Activated naive CD4-positive, alpha-beta T cell treated with anti-CD3 and anti-CD28 coated beads, Interleukin-2, amount 50 U/mL, for 24 hours (primary cell): Measurements from ENCODE around the gene ACSL6.

Experiments used
- H3K27ac Mint-ChIP-seq: one replicate; pipeline ENCODE4 v1.8.0; 2021; ENCODE audit warnings: mild to moderate bottlenecking, mixed read lengths
- H3K27me3 Mint-ChIP-seq: one replicate; pipeline ENCODE4 v1.8.0; 2021; ENCODE audit warnings: mixed read lengths
- H3K36me3 Mint-ChIP-seq: one replicate; pipeline ENCODE4 v1.8.0; 2021; ENCODE audit warnings: mixed read lengths
- H3K4me1 Mint-ChIP-seq: one replicate; pipeline ENCODE4 v1.8.0; 2021; ENCODE audit warnings: mixed read lengths
- H3K4me3 Mint-ChIP-seq: one replicate; pipeline ENCODE4 v1.8.0; 2021; ENCODE audit warnings: mild to moderate bottlenecking, mixed read lengths
- H3K9me3 Mint-ChIP-seq: one replicate; pipeline ENCODE4 v1.8.0; 2021; ENCODE audit warnings: mixed read lengths

The ACSL6 gene

GRCh38 chr5:132011622-132012343, at the start of gene ACSL6:
TSS of gene ACSL6 (minus strand) at chr5:132011658. CDS start at chr5:132011553, 105 bp downstream.
- peak within 1 kb of the TSS; percentile 85 for H3K4me3 Mint-ChIP-seq
- no peaks in the 10 kb centered on the region for H3K9me3 Mint-ChIP-seq
- peaks cover 44% of the 10 kb centered on the region for H3K4me1 Mint-ChIP-seq
- no peaks in the 10 kb centered on the region for H3K36me3 Mint-ChIP-seq
- no peak within 1 kb of the TSS for H3K27ac Mint-ChIP-seq
- H3K27me3 Mint-ChIP-seq = peaks cover 30% of the 10 kb centered on the region

DNA sequence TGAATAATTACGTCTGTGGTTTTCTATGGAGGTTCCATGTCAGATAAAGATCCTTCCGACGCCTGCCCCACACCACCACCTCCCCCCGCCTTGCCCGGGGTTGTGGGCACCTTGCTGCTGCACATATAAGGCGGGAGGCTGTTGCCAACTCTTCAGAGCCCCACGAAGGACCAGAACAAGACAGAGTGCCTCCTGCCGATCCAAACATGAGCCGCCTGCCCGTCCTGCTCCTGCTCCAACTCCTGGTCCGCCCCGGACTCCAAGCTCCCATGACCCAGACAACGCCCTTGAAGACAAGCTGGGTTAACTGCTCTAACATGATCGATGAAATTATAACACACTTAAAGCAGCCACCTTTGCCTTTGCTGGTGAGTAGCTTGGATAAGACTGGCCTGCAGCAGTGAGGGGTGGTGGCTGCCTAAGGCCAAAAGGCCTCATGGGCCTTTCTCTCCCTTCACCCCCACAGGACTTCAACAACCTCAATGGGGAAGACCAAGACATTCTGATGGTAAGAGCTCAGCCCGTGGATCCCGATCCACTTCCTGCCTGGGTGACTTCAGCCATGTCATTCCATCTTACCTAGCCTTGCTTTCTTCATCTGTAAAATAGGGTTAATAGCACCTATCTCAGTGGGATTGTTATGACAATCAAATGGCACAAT, 49.2 kb upstream of the ACSL6 start, which contains the start of gene IL3:
TSS of gene IL3 (plus strand) at position 155 of the 661 bp plus-strand sequence. CDS start at position 207, 52 bp downstream.
- H3K9me3 Mint-ChIP-seq = no peaks in the 10 kb centered on the region
- no peaks in the 10 kb centered on the region for H3K36me3 Mint-ChIP-seq
- peaks cover 18% of the 10 kb centered on the region for H3K4me1 Mint-ChIP-seq
- H3K4me3 Mint-ChIP-seq = no peak within 1 kb of the TSS
- no peaks in the 10 kb centered on the region for H3K27me3 Mint-ChIP-seq
- no peak within 1 kb of the TSS for H3K27ac Mint-ChIP-seq

- H3K27ac Mint-ChIP-seq = no peak overlapping the region
These were observed 48.4 kb upstream of the ACSL6 start for GRCh38 chr5:132059696-132060500.

GRCh38 chr5:132059043-132059695, 47.7 kb upstream of the ACSL6 start:
- Mint-ChIP-seq H3K27me3 (no peaks in the 10 kb centered on the region), H3K36me3 (no peaks in the 10 kb centered on the region), H3K9me3 (no peaks in the 10 kb centered on the region), H3K4me3 (no peak overlapping the region), H3K4me1 (peaks cover 13% of the 10 kb centered on the region), H3K27ac (no peak overlapping the region)

More at GRCh38 chr5:132059696-132060500, 48.4 kb upstream of the ACSL6 start:
- H3K4me3 Mint-ChIP-seq = no peak overlapping the region
- H3K36me3 Mint-ChIP-seq = no peaks in the 10 kb centered on the region
- no peaks in the 10 kb centered on the region for H3K9me3 Mint-ChIP-seq
- no peaks in the 10 kb centered on the region for H3K27me3 Mint-ChIP-seq
- peaks cover 17% of the 10 kb centered on the region for H3K4me1 Mint-ChIP-seq

DNA sequence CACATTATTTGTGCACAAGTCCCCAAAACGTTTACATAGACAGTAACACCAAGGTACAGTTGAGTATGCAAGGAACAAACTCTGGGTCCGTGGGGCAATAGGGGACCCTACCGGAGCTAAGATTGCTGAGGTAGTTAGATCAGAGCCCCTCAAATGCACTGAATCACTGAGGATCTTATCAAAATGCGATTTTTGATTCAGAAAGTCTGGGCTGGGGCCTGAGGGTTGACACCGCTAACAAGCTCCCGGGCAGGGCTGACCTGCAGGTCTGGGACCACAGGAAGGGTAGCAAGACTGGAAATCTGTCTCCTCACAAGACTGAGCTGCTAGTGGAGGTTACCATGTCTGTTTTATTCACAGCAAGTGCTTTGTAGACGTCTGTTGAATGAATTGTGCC, 47.2 kb upstream of the ACSL6 start:
- peaks cover 12% of the 10 kb centered on the region for H3K4me1 Mint-ChIP-seq
- no peak overlapping the region for H3K27ac Mint-ChIP-seq
- no peaks in the 10 kb centered on the region for H3K27me3 Mint-ChIP-seq
- no peaks in the 10 kb centered on the region for H3K36me3 Mint-ChIP-seq
- H3K9me3 Mint-ChIP-seq = no peaks in the 10 kb centered on the region
- H3K4me3 Mint-ChIP-seq = no peak overlapping the region

- peaks cover 7% of the 10 kb centered on the region for H3K4me1 Mint-ChIP-seq
- H3K27ac Mint-ChIP-seq = no peak overlapping the region
- no peaks in the 10 kb centered on the region for H3K36me3 Mint-ChIP-seq
- no peaks in the 10 kb centered on the region for H3K27me3 Mint-ChIP-seq
- H3K4me3 Mint-ChIP-seq = no peak overlapping the region
- H3K9me3 Mint-ChIP-seq = no peaks in the 10 kb centered on the region
These were observed 46.2 kb upstream of the ACSL6 start for GRCh38 chr5:132057498-132058255.

DNA sequence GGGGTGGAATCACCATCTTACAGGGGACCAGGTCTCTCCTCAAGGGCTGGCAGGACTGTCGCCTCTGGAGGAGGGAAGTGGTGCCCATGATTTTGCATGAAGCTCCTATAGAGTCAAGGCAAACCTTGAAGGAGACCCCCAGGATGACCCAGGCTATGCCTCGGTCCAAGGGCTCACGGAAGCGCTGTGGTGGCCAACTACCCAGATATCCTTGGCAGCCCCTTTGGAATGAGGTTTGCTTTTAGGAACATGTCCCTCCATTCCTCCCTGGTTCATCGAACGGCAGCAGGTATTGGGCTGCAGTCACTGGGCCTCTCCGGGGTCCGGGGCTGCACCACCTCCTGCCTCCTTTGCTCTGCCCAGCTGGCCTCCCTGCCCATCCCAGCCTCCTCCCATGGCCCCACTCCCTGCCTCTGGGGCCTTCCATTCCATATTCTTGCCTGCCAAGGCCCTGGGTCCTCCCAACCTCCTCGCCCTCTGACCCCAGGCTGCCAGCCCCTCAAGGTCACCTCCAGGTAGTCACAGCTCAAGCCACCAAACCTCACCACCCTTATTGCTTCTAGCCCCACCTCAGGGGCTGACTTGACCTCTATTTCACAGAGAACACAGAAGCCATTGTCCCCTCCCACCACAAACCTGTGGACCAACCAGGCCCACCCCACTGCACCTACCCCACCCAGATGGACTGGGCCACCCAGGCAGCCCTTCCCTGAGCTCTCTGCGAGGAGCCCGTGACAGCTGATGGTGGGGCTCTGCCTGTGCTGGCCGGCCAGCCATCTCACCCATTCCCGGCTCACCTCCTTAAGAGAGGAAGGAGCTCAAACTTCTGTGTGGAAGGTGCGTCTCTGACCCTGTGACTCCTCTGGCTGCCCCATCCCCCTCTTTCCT, 45.4 kb upstream of the ACSL6 start:
- Mint-ChIP-seq H3K36me3 (no peaks in the 10 kb centered on the region), H3K27me3 (no peaks in the 10 kb centered on the region), H3K9me3 (no peaks in the 10 kb centered on the region), H3K4me1 (peaks cover 7% of the 10 kb centered on the region), H3K4me3 (no peak overlapping the region), H3K27ac (peak overlapping the region; percentile 47)

DNA sequence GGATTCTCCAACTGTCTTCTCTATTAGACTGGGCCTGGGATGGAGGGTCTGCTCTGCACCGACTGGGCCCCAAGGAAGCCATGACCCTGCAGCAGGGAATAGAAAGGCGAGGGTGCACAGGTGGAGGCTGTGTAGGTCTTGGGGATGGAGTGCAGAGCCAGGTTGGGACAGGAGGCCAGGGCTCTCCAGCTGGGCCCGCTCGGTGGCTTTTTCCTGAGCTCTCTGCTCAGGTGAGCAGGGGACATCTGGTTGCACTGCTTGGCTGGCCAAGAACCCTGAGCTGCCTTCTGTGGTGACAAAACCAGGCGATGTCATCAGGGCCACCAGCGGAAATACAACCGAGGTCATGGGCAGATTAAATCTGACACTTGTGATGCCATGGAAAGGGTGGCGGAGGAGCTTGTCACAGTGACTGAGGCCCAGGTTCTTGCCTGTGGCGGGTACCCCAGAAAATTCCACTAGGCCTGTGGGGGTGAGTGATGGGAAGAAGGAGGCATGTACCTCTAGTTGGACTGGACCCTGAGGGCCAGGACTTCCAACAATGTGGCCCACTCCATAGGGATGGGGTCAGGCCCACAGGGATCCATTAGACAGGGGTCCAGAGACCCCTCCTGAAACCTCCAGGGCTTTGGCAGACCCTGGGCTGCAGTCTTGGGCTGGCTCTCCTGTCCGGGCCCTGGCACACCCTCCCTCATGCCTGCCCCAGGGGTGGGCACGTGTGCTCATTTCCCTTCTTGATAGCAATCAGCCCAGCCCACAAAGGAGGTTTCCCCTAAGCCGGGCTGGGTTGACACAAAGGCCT, 44.6 kb upstream of the ACSL6 start:
- Mint-ChIP-seq H3K27ac (no peak overlapping the region), H3K9me3 (no peaks in the 10 kb centered on the region), H3K36me3 (no peaks in the 10 kb centered on the region), H3K4me1 (peaks cover 7% of the 10 kb centered on the region), H3K27me3 (no peaks in the 10 kb centered on the region), H3K4me3 (no peak overlapping the region)

- H3K4me3 Mint-ChIP-seq = no peak overlapping the region
- H3K9me3 Mint-ChIP-seq = no peaks in the 10 kb centered on the region
- peaks cover 7% of the 10 kb centered on the region for H3K4me1 Mint-ChIP-seq
- H3K36me3 Mint-ChIP-seq = no peaks in the 10 kb centered on the region
- H3K27me3 Mint-ChIP-seq = no peaks in the 10 kb centered on the region
- H3K27ac Mint-ChIP-seq = no peak overlapping the region
These were observed 44.0 kb upstream of the ACSL6 start for GRCh38 chr5:132055441-132055807.

GRCh38 chr5:132054697-132055440, 43.4 kb upstream of the ACSL6 start:
- Mint-ChIP-seq H3K36me3 (no peaks in the 10 kb centered on the region), H3K27me3 (no peaks in the 10 kb centered on the region), H3K4me1 (peaks cover 7% of the 10 kb centered on the region), H3K27ac (no peak overlapping the region), H3K4me3 (no peak overlapping the region), H3K9me3 (no peaks in the 10 kb centered on the region)

GRCh38 chr5:132054031-132054696, 42.7 kb upstream of the ACSL6 start:
- no peak overlapping the region for H3K4me3 Mint-ChIP-seq
- no peak overlapping the region for H3K27ac Mint-ChIP-seq
- H3K27me3 Mint-ChIP-seq = no peaks in the 10 kb centered on the region
- H3K4me1 Mint-ChIP-seq = peaks cover 7% of the 10 kb centered on the region
- no peaks in the 10 kb centered on the region for H3K9me3 Mint-ChIP-seq
- H3K36me3 Mint-ChIP-seq = no peaks in the 10 kb centered on the region

DNA sequence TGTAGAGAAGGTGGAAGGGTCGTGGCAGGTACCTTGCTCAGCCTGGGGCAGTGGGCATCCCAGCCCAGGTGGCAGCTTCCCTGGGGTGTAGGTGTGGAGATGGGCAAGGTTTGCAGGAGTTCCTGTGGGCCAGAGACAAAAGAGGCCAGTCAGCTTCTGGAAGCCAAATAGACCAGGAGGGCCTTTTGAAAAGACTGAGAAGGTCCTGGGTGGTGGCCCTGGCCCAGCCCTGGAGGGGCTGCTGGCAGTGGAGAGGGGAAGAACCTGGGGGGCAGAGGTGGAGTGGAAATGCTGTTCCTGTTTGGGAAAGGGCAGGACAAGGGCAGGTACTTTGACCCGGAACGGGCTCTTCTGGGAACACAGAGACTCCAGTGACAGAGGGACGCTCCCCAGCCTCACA, 42.0 kb upstream of the ACSL6 start:
- Mint-ChIP-seq H3K27me3 (no peaks in the 10 kb centered on the region), H3K9me3 (no peaks in the 10 kb centered on the region), H3K27ac (no peak overlapping the region), H3K4me3 (no peak overlapping the region), H3K36me3 (no peaks in the 10 kb centered on the region), H3K4me1 (peaks cover 7% of the 10 kb centered on the region)
